Spleen (tissue), 7 donors: ENCODE results near the gene CCDC92B.

Experiments used
- CTCF ChIP-seq, 11 experiments: fragments of 200-600 bp in 7 of 11; fragments of 450-650 bp in 4 of 11; sonication (generic) in 4 of 11; IDR thresholded peaks in 8 of 11; conservative IDR thresholded peaks in 3 of 11; 1 replicate in 7 of 11; 2 replicates in 4 of 11; pipeline versions ENCODE4 v1.4.0 to v1.8.0; 2016 to 2021; ENCODE audit warnings: antibody characterized with exemption in 11 of 11, inconsistent platforms in 4 of 11, mild to moderate bottlenecking in 1 of 11
- POLR2A ChIP-seq, 3 donors: fragments of 450-650 bp; IDR thresholded peaks; one replicate each; pipeline ENCODE4 v1.5.1; 2017; ENCODE audit warnings: antibody characterized with exemption in 3 of 3, mild to moderate bottlenecking in 1 of 3
- POLR2AphosphoS5 ChIP-seq, 3 donors: sonication (generic); formaldehyde crosslinking; IDR thresholded peaks; one replicate each; pipeline ENCODE4 v1.5.1; 2017; ENCODE audit warnings: antibody characterized with exemption in 3 of 3
- donor health status: DM: no; HTN: no; CAD: no; lungs with moderate emphysema.
- donor health status: DM: no; HTN: no; CAD: no.
- donor health status: DM: no; HTN: no; CAD: no.

- TF ChIP-seq CTCF (IDR thresholded peaks at IDR 0.05 in 8 of 11, conservative IDR thresholded peaks at IDR 0.05 in 3 of 11) = no peak
- TF ChIP-seq POLR2A (IDR thresholded peaks at IDR 0.05) = no peak
- no peak for TF ChIP-seq POLR2AphosphoS5 (IDR thresholded peaks at IDR 0.05)
Measured at GRCh38 chr17:2700030-2700490, 49.4 kb downstream of the CCDC92B start.
